Thyroid gland (tissue), 4 donors: ENCODE results near the gene CAMTA1.

Source experiments
- CTCF ChIP-seq, 6 experiments: fragments of 200-600 bp in 3 of 6; fragments of 450-650 bp in 3 of 6; sonication (generic) in 3 of 6; IDR thresholded peaks; one replicate each; pipeline ENCODE4 v1.5.1; 2016 to 2019; ENCODE audit warnings: antibody characterized with exemption in 6 of 6, mild to moderate bottlenecking in 2 of 6, inconsistent platforms in 1 of 6, moderate library complexity in 1 of 6
- POLR2A ChIP-seq, 2 donors: fragments of 450-650 bp; IDR thresholded peaks; one replicate each; pipeline ENCODE4 v1.6.1; 2017; ENCODE audit warnings: antibody characterized with exemption in 2 of 2, mild to moderate bottlenecking in 2 of 2, moderate library complexity in 1 of 2

GRCh38 chr1:7274256-7274655 lies 489.0 kb downstream of the CAMTA1 start:
- TF ChIP-seq CTCF (IDR thresholded peaks at IDR 0.05) (no peak), POLR2A (IDR thresholded peaks at IDR 0.05) (no peak)
